ENCODE results near the gene TMEM164. TPM values are rescaled to one million over a fixed set of nuclear protein-coding genes. Genes with fewer than 3 reads are reported as not detected.

Gene TMEM164
- total RNA-seq, 3 donors from 2014 or later (not counting 1 experiment from before 2014, with no cell fraction given): 18.9 to 80.6 (median 30.6) TPM

DNA sequence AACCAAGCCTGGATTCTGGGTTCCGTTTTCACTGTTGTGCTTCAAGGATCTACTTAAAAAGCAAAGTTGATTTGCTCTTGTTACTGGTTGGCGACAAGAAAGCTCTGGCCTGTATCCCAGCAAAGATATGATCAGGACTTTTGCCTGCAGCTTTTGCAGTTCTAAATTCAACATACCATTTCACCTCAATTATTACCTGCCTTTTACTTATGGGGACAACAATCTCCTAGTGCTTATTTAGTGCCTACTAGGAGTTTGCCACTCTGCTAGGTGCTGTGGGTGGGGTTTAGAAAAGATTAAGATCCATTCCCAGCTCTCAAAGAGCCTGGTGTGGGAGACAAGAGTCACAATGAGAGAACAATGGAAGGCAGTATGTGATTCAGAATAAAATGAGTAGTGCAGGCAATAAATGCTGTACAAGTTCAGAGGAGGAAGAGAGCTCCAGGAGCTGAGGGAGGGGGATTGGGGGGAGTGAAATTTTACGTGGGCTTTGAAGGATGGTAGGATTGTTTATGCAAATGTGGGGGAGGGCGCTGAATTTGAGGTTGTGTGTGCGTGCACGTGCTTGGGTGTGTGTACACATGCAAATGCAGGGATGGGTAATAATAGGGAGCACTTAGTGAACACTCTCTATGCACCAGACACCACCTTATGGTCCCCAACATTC, 5.0 kb upstream of the TMEM164 start:
- H3K36me3 ChIP-seq (ENCODE audit: control insufficient read depth, insufficient read depth, low read length): no peaks in the 10 kb centered on the region
- no peaks in the 10 kb centered on the region for H3K9me3 ChIP-seq (ENCODE audit: control insufficient read depth, insufficient read depth, low read length)
- Mint-ChIP-seq H3K36me3 (no peaks in the 10 kb centered on the region), H3K9me3 (no peaks in the 10 kb centered on the region), H3K27me3 (ENCODE audit: low read depth in 2 of 2) (peaks cover 0 to 6% of the 10 kb centered on the region in 2 donors), H3K27ac (no peak overlapping the region), H3K4me3 (no peak overlapping the region), H3K4me1 (peaks cover 0 to 12% of the 10 kb centered on the region in 2 donors)
- no peaks in the 10 kb centered on the region for H3K27me3 ChIP-seq (ENCODE audit: control insufficient read depth, insufficient read depth, low read length)
- H3K27ac ChIP-seq (ENCODE audit: low read length): no peak overlapping the region
- H3K4me1 ChIP-seq (ENCODE audit: control insufficient read depth, insufficient read depth, low read length): peaks cover 7% of the 10 kb centered on the region
- ATAC-seq (no peak), DNase-seq (no peak)
- no peak overlapping the region for H3K4me3 ChIP-seq (ENCODE audit: low read length)
- intact Hi-C loops (cut with micrococcal nuclease): no loop called here
- 76% methylated on average over 4 of the region's 6 CpGs for WGBS (ENCODE audit: insufficient coverage)
- TF ChIP-seq, protein P1, sequence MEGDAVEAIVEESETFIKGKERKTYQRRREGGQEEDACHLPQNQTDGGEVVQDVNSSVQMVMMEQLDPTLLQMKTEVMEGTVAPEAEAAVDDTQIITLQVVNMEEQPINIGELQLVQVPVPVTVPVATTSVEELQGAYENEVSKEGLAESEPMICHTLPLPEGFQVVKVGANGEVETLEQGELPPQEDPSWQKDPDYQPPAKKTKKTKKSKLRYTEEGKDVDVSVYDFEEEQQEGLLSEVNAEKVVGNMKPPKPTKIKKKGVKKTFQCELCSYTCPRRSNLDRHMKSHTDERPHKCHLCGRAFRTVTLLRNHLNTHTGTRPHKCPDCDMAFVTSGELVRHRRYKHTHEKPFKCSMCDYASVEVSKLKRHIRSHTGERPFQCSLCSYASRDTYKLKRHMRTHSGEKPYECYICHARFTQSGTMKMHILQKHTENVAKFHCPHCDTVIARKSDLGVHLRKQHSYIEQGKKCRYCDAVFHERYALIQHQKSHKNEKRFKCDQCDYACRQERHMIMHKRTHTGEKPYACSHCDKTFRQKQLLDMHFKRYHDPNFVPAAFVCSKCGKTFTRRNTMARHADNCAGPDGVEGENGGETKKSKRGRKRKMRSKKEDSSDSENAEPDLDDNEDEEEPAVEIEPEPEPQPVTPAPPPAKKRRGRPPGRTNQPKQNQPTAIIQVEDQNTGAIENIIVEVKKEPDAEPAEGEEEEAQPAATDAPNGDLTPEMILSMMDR (IDR thresholded peaks at IDR 0.05): no peak

DNA sequence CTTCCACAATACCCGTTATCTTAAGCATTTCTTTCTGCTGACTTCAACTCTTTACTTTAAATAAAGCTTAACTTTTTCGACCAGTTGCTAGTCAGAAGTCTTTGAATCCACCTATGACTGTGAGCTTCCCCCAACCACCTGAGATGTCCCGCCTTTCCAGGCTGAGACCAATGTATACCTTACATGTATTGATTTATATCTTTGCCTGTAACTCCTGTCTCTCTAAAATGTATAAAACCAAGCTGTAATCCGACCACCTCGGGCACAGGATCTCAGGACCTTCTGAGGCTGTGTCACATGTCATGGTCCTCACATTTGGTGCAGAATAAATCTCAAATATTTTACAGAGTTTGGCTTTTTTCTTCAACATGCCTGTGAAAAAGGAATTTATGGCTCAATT, 2.9 kb upstream of the TMEM164 start:
- H3K36me3 Mint-ChIP-seq: no peaks in the 10 kb centered on the region

DNA sequence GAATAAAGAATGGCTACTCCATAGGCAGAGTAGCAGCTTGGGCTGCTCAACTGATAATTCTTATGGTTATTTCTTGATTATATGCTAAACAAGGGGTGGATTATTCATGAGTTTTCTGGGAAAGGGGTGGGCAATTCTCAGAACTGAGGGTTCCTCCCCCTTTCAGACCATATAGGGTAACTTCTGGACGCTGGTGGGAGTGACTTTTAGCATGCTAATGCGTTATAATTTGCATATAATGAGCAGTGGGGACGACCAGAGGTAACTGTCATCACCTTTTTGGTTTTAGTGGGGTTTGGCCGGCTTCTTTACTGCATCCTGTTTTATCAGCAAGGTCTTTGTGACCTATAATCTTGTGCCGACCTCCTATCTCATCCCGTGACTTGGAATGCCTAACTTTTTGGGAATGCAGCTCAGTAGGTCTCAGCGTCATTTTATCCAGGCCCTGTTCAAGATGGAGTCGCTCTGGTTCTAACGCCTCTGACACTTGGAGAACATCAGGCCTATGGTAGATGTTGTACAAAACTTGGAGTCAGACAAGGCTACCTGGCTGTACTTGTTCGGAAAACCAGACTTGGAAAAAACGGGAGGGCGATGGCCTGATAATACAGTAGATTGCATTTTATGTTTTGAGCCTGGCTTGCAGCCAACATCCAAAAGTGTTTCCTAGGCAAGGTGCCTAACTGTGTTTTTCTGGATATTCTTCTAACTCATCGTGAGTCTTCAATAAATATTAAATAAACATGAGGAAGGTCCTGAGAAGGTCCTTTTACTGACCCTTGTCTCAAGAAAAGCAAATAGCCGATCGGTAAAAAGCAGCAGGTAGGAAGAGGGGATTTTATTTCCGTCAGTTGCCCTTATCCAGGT, 1.8 kb upstream of the TMEM164 start:
- H3K27ac ChIP-seq (ENCODE audit: low read length): no peak overlapping the region
- Mint-ChIP-seq H3K4me3 (peak overlapping the region; percentile 50), H3K36me3 (no peaks in the 10 kb centered on the region), H3K9me3 (no peaks in the 10 kb centered on the region), H3K27me3 (ENCODE audit: low read depth in 2 of 2) (no peaks in the 10 kb centered on the region), H3K27ac (peak overlapping the region in 1 of 2 donors; percentile 92), H3K4me1 (peaks cover 20 to 33% of the 10 kb centered on the region in 2 donors)
- peaks cover 25% of the 10 kb centered on the region for H3K4me1 ChIP-seq (ENCODE audit: control insufficient read depth, insufficient read depth, low read length)
- H3K36me3 ChIP-seq (ENCODE audit: control insufficient read depth, insufficient read depth, low read length): no peaks in the 10 kb centered on the region
- H3K9me3 ChIP-seq (ENCODE audit: control insufficient read depth, insufficient read depth, low read length): no peaks in the 10 kb centered on the region
- TF ChIP-seq, protein P1 (IDR thresholded peaks at IDR 0.05): no peak
- intact Hi-C loops (cut with micrococcal nuclease): loop anchor here (10.0 kb wide), 1 partner anchor 466 kb away; the partner anchor contains the start of gene NXT2
- DNase-seq (peak in 1 of 2 donors; percentile 5), ATAC-seq (no peak)
- no peak overlapping the region for H3K4me3 ChIP-seq (ENCODE audit: low read length)
- no peaks in the 10 kb centered on the region for H3K27me3 ChIP-seq (ENCODE audit: control insufficient read depth, insufficient read depth, low read length)
- 89% methylated on average over 13 of the region's 16 CpGs for WGBS (ENCODE audit: insufficient coverage)

More for the DNA sequence above, 2.9 kb upstream of the TMEM164 start:
- Histone ChIP-seq H3K36me3 (ENCODE audit: control insufficient read depth, insufficient read depth, low read length) (no peaks in the 10 kb centered on the region), H3K4me3 (ENCODE audit: low read length) (no peak overlapping the region), H3K27ac (ENCODE audit: low read length) (no peak overlapping the region), H3K4me1 (ENCODE audit: control insufficient read depth, insufficient read depth, low read length) (peaks cover 22% of the 10 kb centered on the region), H3K9me3 (ENCODE audit: control insufficient read depth, insufficient read depth, low read length) (no peaks in the 10 kb centered on the region), H3K27me3 (ENCODE audit: control insufficient read depth, insufficient read depth, low read length) (no peaks in the 10 kb centered on the region)
- H3K4me3 Mint-ChIP-seq: no peak overlapping the region
- 92% methylated on average over 5 of the region's 5 CpGs for WGBS (ENCODE audit: insufficient coverage)
- H3K9me3 Mint-ChIP-seq: no peaks in the 10 kb centered on the region
- H3K4me1 Mint-ChIP-seq: peaks cover 13 to 26% of the 10 kb centered on the region in 2 donors
- ATAC-seq (no peak), DNase-seq (no peak)
- no peaks in the 10 kb centered on the region for H3K27me3 Mint-ChIP-seq (ENCODE audit: low read depth in 2 of 2)
- intact Hi-C loops (cut with micrococcal nuclease): loop anchor here (10.0 kb wide), 1 partner anchor 465 kb away; the partner anchor contains the start of gene NXT2
- TF ChIP-seq, protein P1 (IDR thresholded peaks at IDR 0.05): no peak
- no peak overlapping the region for H3K27ac Mint-ChIP-seq
